ENCODE results near the gene CUX1. TPM values are rescaled to one million over a fixed set of nuclear protein-coding genes. Genes with fewer than 3 reads are reported as not detected.
A peak's percentile ranks its signal among the peaks of the same experiment; 100 is the strongest.

Gene CUX1
- total RNA-seq, 4 donors from 2014 or later, result 40.0 to 55.9 (median 47.3) TPM

DNA sequence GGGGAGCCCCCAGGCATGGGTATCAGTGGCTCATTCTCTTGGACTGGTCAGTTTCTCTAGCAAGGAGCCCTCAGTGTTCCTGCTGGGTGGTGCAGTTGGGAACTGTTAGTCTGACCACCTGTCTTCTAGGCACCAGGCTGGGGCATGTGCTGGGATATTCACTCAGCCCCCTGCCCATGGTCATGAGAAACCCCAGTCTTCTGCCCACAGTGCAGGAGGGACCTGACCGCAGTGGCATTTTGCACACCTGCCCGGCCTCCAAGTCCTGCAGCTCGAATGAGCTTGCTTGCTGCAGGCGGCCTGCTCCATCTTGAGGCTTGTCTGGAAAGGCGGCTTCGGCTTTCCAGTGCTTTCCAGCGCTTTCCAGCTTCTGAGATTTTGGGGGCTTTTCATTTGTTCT, 36.3 kb downstream of the CUX1 start:
- peaks cover 0 to 33% (median 15%) of the 10 kb centered on the region in 3 donors for H3K4me1 ChIP-seq
- TF ChIP-seq, protein P1, sequence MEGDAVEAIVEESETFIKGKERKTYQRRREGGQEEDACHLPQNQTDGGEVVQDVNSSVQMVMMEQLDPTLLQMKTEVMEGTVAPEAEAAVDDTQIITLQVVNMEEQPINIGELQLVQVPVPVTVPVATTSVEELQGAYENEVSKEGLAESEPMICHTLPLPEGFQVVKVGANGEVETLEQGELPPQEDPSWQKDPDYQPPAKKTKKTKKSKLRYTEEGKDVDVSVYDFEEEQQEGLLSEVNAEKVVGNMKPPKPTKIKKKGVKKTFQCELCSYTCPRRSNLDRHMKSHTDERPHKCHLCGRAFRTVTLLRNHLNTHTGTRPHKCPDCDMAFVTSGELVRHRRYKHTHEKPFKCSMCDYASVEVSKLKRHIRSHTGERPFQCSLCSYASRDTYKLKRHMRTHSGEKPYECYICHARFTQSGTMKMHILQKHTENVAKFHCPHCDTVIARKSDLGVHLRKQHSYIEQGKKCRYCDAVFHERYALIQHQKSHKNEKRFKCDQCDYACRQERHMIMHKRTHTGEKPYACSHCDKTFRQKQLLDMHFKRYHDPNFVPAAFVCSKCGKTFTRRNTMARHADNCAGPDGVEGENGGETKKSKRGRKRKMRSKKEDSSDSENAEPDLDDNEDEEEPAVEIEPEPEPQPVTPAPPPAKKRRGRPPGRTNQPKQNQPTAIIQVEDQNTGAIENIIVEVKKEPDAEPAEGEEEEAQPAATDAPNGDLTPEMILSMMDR (IDR thresholded peaks at IDR 0.05), result no peak
- no peak for TF ChIP-seq POLR2A (IDR thresholded peaks at IDR 0.05)
- no peak for DNase-seq
- WGBS, 2 donors, result 98 to 100% methylated on average over 4 to 7 of the region's 7 CpGs
- intact Hi-C loops (cut with DNase I), result no loop called here
- no peaks in the 10 kb centered on the region for H3K9me3 ChIP-seq
- H3K27me3 ChIP-seq, result no peaks in the 10 kb centered on the region
- no peak overlapping the region for H3K27ac ChIP-seq
- no peaks in the 10 kb centered on the region for H3K36me3 ChIP-seq
- no peak overlapping the region for H3K4me3 ChIP-seq

DNA sequence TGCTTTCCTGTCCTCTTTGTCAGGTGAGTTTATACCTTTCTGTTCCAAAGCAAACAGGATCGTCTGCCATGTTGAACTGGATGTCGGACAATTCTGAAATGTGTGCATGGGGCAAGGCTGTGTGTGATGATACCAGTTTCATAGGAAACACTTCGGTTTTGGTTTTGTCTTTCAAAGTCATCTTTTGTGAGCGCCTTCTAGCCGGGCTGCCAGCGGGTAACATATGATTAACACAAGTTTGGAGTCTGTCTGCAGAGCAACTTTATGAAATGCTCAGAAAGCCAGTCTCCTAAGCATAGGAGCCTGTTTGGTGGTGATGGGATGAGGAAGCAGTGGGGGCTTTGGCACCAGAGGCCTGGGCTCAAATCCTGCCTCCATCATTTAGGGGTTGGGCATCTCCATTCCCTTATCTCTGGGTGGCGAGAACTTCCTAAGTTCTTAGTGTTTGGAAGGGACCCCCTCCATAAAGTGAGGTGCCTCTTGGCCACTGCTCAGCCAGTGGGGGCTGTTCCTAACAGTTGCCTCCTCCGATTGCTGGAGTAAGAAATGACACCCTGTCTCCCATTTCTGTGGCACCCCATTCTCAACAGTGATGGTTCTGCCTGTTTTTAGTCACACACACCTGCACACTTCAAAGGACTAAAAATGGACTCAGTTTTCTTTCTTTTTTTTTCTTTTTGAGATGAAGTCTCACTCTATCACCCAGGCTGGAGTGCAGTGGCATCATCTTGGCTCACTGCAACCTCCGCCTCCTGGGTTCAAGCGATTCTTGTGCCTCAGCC, 36.8 kb downstream of the CUX1 start:
- H3K4me1 ChIP-seq, result peaks cover 0 to 38% (median 21%) of the 10 kb centered on the region in 3 donors
- H3K36me3 ChIP-seq, result no peaks in the 10 kb centered on the region
- TF ChIP-seq, protein P1 (IDR thresholded peaks at IDR 0.05), result no peak
- TF ChIP-seq POLR2A (IDR thresholded peaks at IDR 0.05), result no peak
- no peak overlapping the region for H3K4me3 ChIP-seq
- no peaks in the 10 kb centered on the region for H3K9me3 ChIP-seq
- no peak overlapping the region for H3K27ac ChIP-seq
- DNase-seq, result no peak
- H3K27me3 ChIP-seq, result no peaks in the 10 kb centered on the region
- 84 to 92% methylated on average over 9 to 10 of the region's 10 CpGs for WGBS, 2 donors
- intact Hi-C loops (cut with DNase I), result no loop called here

DNA sequence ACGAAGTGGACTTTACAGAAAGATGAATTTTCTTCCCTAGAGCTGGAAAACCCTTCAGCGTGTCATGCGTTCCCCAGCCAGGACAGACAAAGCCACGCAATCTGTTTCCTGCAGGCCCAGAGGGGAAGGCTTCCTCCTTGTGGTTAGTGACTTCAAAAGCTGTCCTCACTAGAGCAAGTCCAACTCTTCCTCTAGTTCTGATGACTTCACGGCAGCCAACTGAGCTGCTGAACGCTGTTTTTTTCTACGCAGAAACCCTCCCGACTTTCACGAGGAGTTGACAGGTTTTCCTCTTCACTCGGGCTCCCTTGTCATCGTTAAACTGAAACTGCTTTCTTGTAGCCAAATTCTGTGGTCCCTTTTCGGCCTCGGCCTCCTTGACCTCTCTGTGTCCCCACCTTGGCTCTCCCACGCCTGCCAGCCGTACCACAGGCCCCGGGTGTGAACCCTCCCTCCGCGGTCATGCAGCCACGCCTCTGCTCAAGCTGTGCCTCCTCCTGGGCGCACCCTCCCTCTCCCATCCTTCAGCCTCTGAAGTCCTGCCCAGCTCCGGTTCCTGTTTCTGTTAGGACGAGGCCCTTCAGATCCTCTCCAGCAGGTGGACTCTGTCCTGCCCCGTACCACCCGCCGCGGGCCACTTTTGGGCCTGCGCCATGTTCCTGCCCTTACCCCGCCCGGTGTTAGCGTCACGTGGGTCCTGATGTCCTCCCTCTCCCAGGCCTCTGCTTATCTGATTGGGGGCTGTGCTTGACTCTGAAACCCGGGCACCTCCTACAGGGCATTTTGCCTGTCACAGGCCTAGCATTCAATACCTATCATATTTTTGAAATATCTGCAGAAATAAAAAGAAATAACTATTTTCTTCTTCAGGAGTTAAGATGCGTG, 39.3 kb downstream of the CUX1 start:
- Histone ChIP-seq H3K9me3 (no peaks in the 10 kb centered on the region), H3K36me3 (no peaks in the 10 kb centered on the region), H3K27ac (peak overlapping the region; percentile 71 to 91 (median 83)), H3K4me1 (peaks cover 0 to 55% (median 27%) of the 10 kb centered on the region in 3 donors), H3K4me3 (peak overlapping the region; percentile 16 to 58 (median 38)), H3K27me3 (no peaks in the 10 kb centered on the region)
- intact Hi-C loops (cut with DNase I), result no loop called here
- peak; percentile 69 for DNase-seq
- peak in 1 of 4 donors; percentile 13 for TF ChIP-seq POLR2A (IDR thresholded peaks at IDR 0.05)
- TF ChIP-seq, protein P1 (IDR thresholded peaks at IDR 0.05), result peak in 5 of 6 experiments; percentile 38 to 68 (median 54)
- 31 to 37% methylated on average over 30 to 32 of the region's 33 CpGs for WGBS, 2 donors

DNA sequence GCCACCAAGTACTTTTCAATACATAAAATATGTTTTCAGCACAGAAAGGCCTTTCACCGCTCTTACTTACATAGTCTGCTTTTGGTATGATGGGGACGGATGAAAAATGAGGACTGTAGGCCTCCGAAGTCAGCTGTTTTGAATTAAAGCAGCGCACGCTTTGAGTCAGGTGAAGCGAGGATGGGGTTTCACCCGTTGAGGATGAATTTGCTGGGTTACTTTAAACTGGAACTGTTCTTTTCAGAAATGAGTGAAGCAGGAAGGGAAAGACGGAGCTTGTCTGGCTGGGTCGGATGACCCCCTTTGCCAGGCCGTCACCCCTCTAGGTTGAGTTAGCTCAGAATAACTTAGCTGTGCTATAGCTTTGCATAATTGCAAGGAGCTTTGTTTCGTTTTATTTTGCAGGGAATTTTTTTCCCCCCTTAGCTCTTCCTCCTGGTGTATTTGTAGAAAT, 40.0 kb downstream of the CUX1 start:
- intact Hi-C loops (cut with DNase I), result no loop called here
- Histone ChIP-seq H3K27ac (peak overlapping the region; percentile 71 to 91 (median 83)), H3K27me3 (no peaks in the 10 kb centered on the region), H3K4me3 (peak overlapping the region in 3 of 4 donors; percentile 34 to 58 (median 41)), H3K4me1 (peaks cover 0 to 55% (median 27%) of the 10 kb centered on the region in 3 donors), H3K9me3 (no peaks in the 10 kb centered on the region), H3K36me3 (no peaks in the 10 kb centered on the region)
- WGBS, 2 donors, result 64 to 84% methylated on average over 11 of the region's 11 CpGs
- no peak for DNase-seq
- TF ChIP-seq, protein P1 (IDR thresholded peaks at IDR 0.05), result peak in 1 of 6 experiments; percentile 9
- TF ChIP-seq POLR2A (IDR thresholded peaks at IDR 0.05), result no peak

All from esophagus squamous epithelium (tissue), 5 donors.